Ishikawa (cell line): ENCODE measurements around the gene MRPS16.

Experiments used
- CEBPB ChIP-seq: IDR thresholded peaks from 2 replicates; pipeline ENCODE4 v1.6.1; 2012
- CREB1 ChIP-seq: IDR thresholded peaks from 2 replicates; pipeline ENCODE4 v1.6.1; 2012; ENCODE audit warnings: low read depth
- EGR1 ChIP-seq: IDR thresholded peaks from 2 replicates; pipeline ENCODE4 v1.6.1; 2012
- EP300 ChIP-seq: IDR thresholded peaks from 2 replicates; pipeline ENCODE4 v1.6.1; 2012; ENCODE audit warnings: borderline replicate concordance
- FOXM1 ChIP-seq: IDR thresholded peaks from 2 replicates; pipeline ENCODE4 v1.6.1; 2012; ENCODE audit warnings: low read depth, borderline replicate concordance
- MAX ChIP-seq: IDR thresholded peaks from 2 replicates; pipeline ENCODE4 v1.6.1; 2012
- NFIC ChIP-seq: IDR thresholded peaks from 2 replicates; pipeline ENCODE4 v1.6.1; 2012
- RAD21 ChIP-seq: IDR thresholded peaks from 2 replicates; pipeline ENCODE4 v1.6.1; 2012; ENCODE audit warnings: low read depth
- REST ChIP-seq: IDR thresholded peaks from 2 replicates; pipeline ENCODE4 v1.6.1; 2012; ENCODE audit warnings: low read depth, mild to moderate bottlenecking
- TAF1 ChIP-seq: IDR thresholded peaks from 2 replicates; pipeline ENCODE4 v1.6.1; 2012; ENCODE audit warnings: low read depth, mild to moderate bottlenecking
- TCF12 ChIP-seq: IDR thresholded peaks from 2 replicates; pipeline ENCODE4 v1.6.1; 2012; ENCODE audit warnings: low read depth
- TEAD4 ChIP-seq: IDR thresholded peaks from 2 replicates; pipeline ENCODE4 v1.6.1; 2012
- YY1 ChIP-seq: IDR thresholded peaks from 2 replicates; pipeline ENCODE4 v1.6.1; 2012; ENCODE audit warnings: low read depth
- ZBTB7A ChIP-seq: IDR thresholded peaks from 2 replicates; pipeline ENCODE4 v1.6.1; 2012; ENCODE audit warnings: low read depth
- TF ChIP-seq, protein P1 (sequence below): IDR thresholded peaks from 2 replicates; pipeline ENCODE4 v1.6.1; 2012

MRPS16 gene

GRCh38 chr10:73234695-73235094, 17.7 kb downstream of the MRPS16 start:
- TF ChIP-seq CEBPB (no peak), MAX (no peak), FOXM1 (no peak), CREB1 (no peak), ZBTB7A (no peak), TEAD4 (no peak), YY1 (no peak), TCF12 (no peak), EGR1 (no peak), EP300 (no peak), NFIC (no peak), REST (no peak), TAF1 (no peak), RAD21 (no peak)
- TF ChIP-seq, protein P1, sequence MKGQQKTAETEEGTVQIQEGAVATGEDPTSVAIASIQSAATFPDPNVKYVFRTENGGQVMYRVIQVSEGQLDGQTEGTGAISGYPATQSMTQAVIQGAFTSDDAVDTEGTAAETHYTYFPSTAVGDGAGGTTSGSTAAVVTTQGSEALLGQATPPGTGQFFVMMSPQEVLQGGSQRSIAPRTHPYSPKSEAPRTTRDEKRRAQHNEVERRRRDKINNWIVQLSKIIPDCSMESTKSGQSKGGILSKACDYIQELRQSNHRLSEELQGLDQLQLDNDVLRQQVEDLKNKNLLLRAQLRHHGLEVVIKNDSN: no peak

DNA sequence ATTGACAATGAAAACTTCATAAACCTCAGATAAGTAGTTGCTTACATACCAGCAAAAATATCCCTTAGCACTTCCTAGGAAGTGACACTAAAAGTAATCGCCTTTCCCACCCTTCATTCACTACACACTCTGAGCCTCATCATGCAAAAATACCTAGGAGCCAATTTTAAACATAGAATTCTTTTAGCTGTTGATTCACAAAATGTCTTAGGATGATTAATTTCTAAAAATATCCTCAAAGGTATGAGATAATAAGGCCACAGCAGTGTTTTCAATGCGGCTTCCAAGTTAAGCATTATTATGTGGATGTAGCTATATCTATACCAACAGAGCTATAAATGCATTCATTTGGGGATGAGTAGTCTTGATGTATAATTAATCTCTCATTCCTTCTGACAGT, 18.6 kb downstream of the MRPS16 start:
- TF ChIP-seq CREB1 (no peak), EGR1 (no peak), CEBPB (no peak), NFIC (no peak), MAX (no peak), TCF12 (no peak), RAD21 (no peak), REST (no peak), EP300 (no peak), FOXM1 (no peak), TEAD4 (no peak)

- no peak for TF ChIP-seq MAX
- TF ChIP-seq EP300: no peak
- no peak for TF ChIP-seq REST
Measured at GRCh38 chr10:73232887-73233286, 19.6 kb downstream of the MRPS16 start.

DNA sequence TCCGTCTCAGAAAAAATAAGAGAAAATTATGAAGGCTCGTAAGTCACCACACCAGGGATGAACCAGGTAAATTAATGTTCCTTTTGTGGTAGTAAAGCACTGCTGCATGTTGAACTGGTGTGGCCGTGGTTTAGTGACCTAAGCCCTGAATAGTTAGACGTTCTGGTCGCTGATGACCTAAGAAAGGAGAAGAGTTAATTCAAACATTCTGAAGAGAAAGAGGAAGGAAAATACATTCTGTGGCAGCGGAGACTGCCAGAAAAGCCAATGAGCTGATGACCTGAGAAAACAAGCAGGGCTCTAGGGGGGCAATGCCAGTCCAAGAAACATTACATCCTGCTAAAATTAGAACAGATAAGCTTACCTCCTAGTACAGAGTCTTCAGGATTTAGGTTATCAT, 22.9 kb downstream of the MRPS16 start:
- TF ChIP-seq, protein P1: no peak
- TF ChIP-seq ZBTB7A: no peak
- no peak for TF ChIP-seq EGR1
- no peak for TF ChIP-seq EP300
- TF ChIP-seq RAD21: no peak
- no peak for TF ChIP-seq YY1
- TF ChIP-seq CEBPB: no peak
- TF ChIP-seq TEAD4: no peak
- TF ChIP-seq FOXM1: no peak
- TF ChIP-seq TAF1: no peak
- no peak for TF ChIP-seq MAX
- TF ChIP-seq TCF12: no peak
- no peak for TF ChIP-seq REST
